Panc1 (cell line): ENCODE data around the gene TANK.

Experiments used
- POLR2AphosphoS5 ChIP-seq: IDR thresholded peaks from 2 replicates; pipeline ENCODE4 v1.6.1; 2012; ENCODE audit warnings: mild to moderate bottlenecking, low read depth, low read length, moderate library complexity
- SIN3A ChIP-seq: IDR thresholded peaks from 2 replicates; pipeline ENCODE4 v1.6.1; 2012; ENCODE audit warnings: low read depth, mild to moderate bottlenecking, low read length, moderate library complexity, borderline replicate concordance; ENCODE audit not compliant: insufficient read depth
- TF ChIP-seq, protein P1 (sequence below): fragments of 450-650 bp; IDR thresholded peaks from 2 replicates; pipeline ENCODE4 v1.5.1; 2017; ENCODE audit warnings: mild to moderate bottlenecking
- TF ChIP-seq, protein P2 (sequence below), 2 experiments: IDR thresholded peaks; 2 replicates each; pipeline ENCODE4 v1.6.1; 2011 to 2012; ENCODE audit warnings: low read depth in 2 of 2, control low read depth in 1 of 2, low read length in 1 of 2, mild to moderate bottlenecking in 1 of 2, moderate library complexity in 1 of 2; ENCODE audit not compliant: insufficient read depth in 1 of 2

DNA sequence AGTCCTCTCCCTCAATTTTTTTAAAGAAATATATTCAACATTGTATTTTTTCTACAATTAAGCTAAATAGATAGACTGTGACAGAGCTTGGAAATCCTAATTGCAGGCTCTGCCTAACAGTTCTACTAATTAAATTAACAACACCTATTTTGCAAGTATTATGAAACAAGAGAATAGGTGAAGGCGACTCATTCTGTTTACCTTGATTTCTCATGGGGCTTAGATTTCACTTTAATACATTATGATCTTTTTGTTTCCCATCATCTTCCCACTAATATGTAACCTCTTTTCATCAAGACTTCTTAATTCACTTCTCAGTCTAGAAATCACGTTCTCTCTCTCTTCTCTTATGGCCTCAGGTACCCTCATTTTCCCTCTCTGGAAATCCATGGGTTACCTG is 42.7 kb upstream of the TANK start:
- TF ChIP-seq, protein P1, sequence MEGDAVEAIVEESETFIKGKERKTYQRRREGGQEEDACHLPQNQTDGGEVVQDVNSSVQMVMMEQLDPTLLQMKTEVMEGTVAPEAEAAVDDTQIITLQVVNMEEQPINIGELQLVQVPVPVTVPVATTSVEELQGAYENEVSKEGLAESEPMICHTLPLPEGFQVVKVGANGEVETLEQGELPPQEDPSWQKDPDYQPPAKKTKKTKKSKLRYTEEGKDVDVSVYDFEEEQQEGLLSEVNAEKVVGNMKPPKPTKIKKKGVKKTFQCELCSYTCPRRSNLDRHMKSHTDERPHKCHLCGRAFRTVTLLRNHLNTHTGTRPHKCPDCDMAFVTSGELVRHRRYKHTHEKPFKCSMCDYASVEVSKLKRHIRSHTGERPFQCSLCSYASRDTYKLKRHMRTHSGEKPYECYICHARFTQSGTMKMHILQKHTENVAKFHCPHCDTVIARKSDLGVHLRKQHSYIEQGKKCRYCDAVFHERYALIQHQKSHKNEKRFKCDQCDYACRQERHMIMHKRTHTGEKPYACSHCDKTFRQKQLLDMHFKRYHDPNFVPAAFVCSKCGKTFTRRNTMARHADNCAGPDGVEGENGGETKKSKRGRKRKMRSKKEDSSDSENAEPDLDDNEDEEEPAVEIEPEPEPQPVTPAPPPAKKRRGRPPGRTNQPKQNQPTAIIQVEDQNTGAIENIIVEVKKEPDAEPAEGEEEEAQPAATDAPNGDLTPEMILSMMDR: no peak
- TF ChIP-seq SIN3A (no peak), POLR2AphosphoS5 (no peak)
- TF ChIP-seq, protein P2, sequence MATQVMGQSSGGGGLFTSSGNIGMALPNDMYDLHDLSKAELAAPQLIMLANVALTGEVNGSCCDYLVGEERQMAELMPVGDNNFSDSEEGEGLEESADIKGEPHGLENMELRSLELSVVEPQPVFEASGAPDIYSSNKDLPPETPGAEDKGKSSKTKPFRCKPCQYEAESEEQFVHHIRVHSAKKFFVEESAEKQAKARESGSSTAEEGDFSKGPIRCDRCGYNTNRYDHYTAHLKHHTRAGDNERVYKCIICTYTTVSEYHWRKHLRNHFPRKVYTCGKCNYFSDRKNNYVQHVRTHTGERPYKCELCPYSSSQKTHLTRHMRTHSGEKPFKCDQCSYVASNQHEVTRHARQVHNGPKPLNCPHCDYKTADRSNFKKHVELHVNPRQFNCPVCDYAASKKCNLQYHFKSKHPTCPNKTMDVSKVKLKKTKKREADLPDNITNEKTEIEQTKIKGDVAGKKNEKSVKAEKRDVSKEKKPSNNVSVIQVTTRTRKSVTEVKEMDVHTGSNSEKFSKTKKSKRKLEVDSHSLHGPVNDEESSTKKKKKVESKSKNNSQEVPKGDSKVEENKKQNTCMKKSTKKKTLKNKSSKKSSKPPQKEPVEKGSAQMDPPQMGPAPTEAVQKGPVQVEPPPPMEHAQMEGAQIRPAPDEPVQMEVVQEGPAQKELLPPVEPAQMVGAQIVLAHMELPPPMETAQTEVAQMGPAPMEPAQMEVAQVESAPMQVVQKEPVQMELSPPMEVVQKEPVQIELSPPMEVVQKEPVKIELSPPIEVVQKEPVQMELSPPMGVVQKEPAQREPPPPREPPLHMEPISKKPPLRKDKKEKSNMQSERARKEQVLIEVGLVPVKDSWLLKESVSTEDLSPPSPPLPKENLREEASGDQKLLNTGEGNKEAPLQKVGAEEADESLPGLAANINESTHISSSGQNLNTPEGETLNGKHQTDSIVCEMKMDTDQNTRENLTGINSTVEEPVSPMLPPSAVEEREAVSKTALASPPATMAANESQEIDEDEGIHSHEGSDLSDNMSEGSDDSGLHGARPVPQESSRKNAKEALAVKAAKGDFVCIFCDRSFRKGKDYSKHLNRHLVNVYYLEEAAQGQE (IDR thresholded peaks at IDR 0.05; ENCODE audit: insufficient read depth in 1 of 2, low read depth in 2 of 2, low read length in 1 of 2): no peak
